ENCODE measurements around the gene WDR37.

GRCh38 chr10:1171182-1171581 lies 115.0 kb downstream of the WDR37 start:
- TF ChIP-seq CTCF (IDR thresholded peaks at IDR 0.05) = no peak
- no peak for TF ChIP-seq POLR2A (IDR thresholded peaks at IDR 0.05)
